IPS DF 6.9 (cell line): ENCODE measurements around the gene GRIN2A.

Experiments used
- DNase-seq: peaks from one replicate; pipeline ENCODE4 v3.0.0-alpha.2; 2013; ENCODE audit warnings: low read depth, low spot score
- H3K27ac ChIP-seq: one replicate; pipeline ENCODE4 v1.5.1; 2013; ENCODE audit warnings: low read length, control low read depth
- H3K27me3 ChIP-seq: 2 replicates; pipeline ENCODE4 v1.6.1; 2013; ENCODE audit warnings: mild to moderate bottlenecking, low read length; ENCODE audit not compliant: control insufficient read depth, insufficient read depth
- H3K36me3 ChIP-seq: 2 replicates; pipeline ENCODE4 v1.6.1; 2013; ENCODE audit warnings: low read length; ENCODE audit not compliant: control insufficient read depth, insufficient read depth
- H3K4me1 ChIP-seq: 2 replicates; pipeline ENCODE4 v1.6.1; 2013; ENCODE audit warnings: low read length; ENCODE audit not compliant: control insufficient read depth, insufficient read depth
- H3K4me3 ChIP-seq: 2 replicates; pipeline ENCODE4 v1.5.1; 2013; ENCODE audit warnings: mild to moderate bottlenecking, low read length
- H3K9me3 ChIP-seq: 2 replicates; pipeline ENCODE4 v1.6.1; 2013; ENCODE audit warnings: low read length, inconsistent platforms; ENCODE audit not compliant: control insufficient read depth, insufficient read depth
- WGBS: extraction: QIAGEN DNeasy Blood & Tissue Kit; methylation state at CpG from one replicate; pipeline ENCODE4 v1.1.7; 2013; ENCODE audit warnings: mixed read lengths, missing lambda C conversion rate; ENCODE audit not compliant: insufficient read length, insufficient coverage; 5-methylcytosine and 5-hydroxymethylcytosine counted together

Gene GRIN2A

GRCh38 chr16:9798952-9799580 is 383.2 kb downstream of the GRIN2A start:
- no peak overlapping the region for H3K4me3 ChIP-seq
- WGBS = no CpG with 5 or more reads among the region's 8 CpGs

GRCh38 chr16:9798474-9798873 is 383.8 kb downstream of the GRIN2A start:
- no peak overlapping the region for H3K4me3 ChIP-seq
- H3K36me3 ChIP-seq = no peaks in the 10 kb centered on the region
- no peaks in the 10 kb centered on the region for H3K4me1 ChIP-seq
- H3K27me3 ChIP-seq = no peaks in the 10 kb centered on the region
- no CpG with 5 or more reads among the region's 1 CpG for WGBS
- H3K9me3 ChIP-seq = no peaks in the 10 kb centered on the region
- no peak for DNase-seq
- no peak overlapping the region for H3K27ac ChIP-seq

More at GRCh38 chr16:9798952-9799580, 383.2 kb downstream of the GRIN2A start:
- DNase-seq = no peak
- H3K36me3 ChIP-seq = no peaks in the 10 kb centered on the region
- no peaks in the 10 kb centered on the region for H3K9me3 ChIP-seq
- H3K27me3 ChIP-seq = no peaks in the 10 kb centered on the region
- no peak overlapping the region for H3K27ac ChIP-seq
- H3K4me1 ChIP-seq = no peaks in the 10 kb centered on the region

- H3K4me3 ChIP-seq = no peak overlapping the region
- DNase-seq = no peak
- H3K9me3 ChIP-seq = no peaks in the 10 kb centered on the region
- WGBS = no CpG with 5 or more reads among the region's 6 CpGs
- H3K36me3 ChIP-seq = no peaks in the 10 kb centered on the region
- no peaks in the 10 kb centered on the region for H3K27me3 ChIP-seq
- H3K27ac ChIP-seq = no peak overlapping the region
- no peaks in the 10 kb centered on the region for H3K4me1 ChIP-seq
Observed at GRCh38 chr16:9797306-9797705, 384.9 kb downstream of the GRIN2A start.

- H3K27me3 ChIP-seq = no peaks in the 10 kb centered on the region
- no peaks in the 10 kb centered on the region for H3K9me3 ChIP-seq
- WGBS = 100% methylated on average over 3 of the region's 6 CpGs
- H3K27ac ChIP-seq = no peak overlapping the region
- no peaks in the 10 kb centered on the region for H3K36me3 ChIP-seq
- DNase-seq = no peak
- no peak overlapping the region for H3K4me3 ChIP-seq
- no peaks in the 10 kb centered on the region for H3K4me1 ChIP-seq
Observed at GRCh38 chr16:9793623-9794022, 388.6 kb downstream of the GRIN2A start.

- WGBS = no CpG with 5 or more reads among the region's 4 CpGs
- H3K4me3 ChIP-seq = no peak overlapping the region
- no peaks in the 10 kb centered on the region for H3K36me3 ChIP-seq
- H3K27me3 ChIP-seq = no peaks in the 10 kb centered on the region
- no peaks in the 10 kb centered on the region for H3K9me3 ChIP-seq
- no peak overlapping the region for H3K27ac ChIP-seq
- DNase-seq = no peak
- no peaks in the 10 kb centered on the region for H3K4me1 ChIP-seq
Observed at GRCh38 chr16:9791556-9791955, 390.7 kb downstream of the GRIN2A start.

GRCh38 chr16:9790199-9790598 is 392.0 kb downstream of the GRIN2A start:
- Histone ChIP-seq H3K27me3 (no peaks in the 10 kb centered on the region), H3K27ac (no peak overlapping the region), H3K4me3 (no peak overlapping the region), H3K4me1 (no peaks in the 10 kb centered on the region), H3K9me3 (no peaks in the 10 kb centered on the region), H3K36me3 (no peaks in the 10 kb centered on the region)
- DNase-seq = no peak
- WGBS = no CpG with 5 or more reads among the region's 2 CpGs

- no CpG with 5 or more reads among the region's 5 CpGs for WGBS
Observed at GRCh38 chr16:9787717-9788116, 394.5 kb downstream of the GRIN2A start.

GRCh38 chr16:9780831-9781230 is 401.4 kb downstream of the GRIN2A start:
- H3K4me3 ChIP-seq = no peak overlapping the region

More at GRCh38 chr16:9787717-9788116, 394.5 kb downstream of the GRIN2A start:
- no peaks in the 10 kb centered on the region for H3K9me3 ChIP-seq
- no peak overlapping the region for H3K4me3 ChIP-seq
- no peak overlapping the region for H3K27ac ChIP-seq
- no peak for DNase-seq
- no peaks in the 10 kb centered on the region for H3K36me3 ChIP-seq
- no peaks in the 10 kb centered on the region for H3K4me1 ChIP-seq
- H3K27me3 ChIP-seq = no peaks in the 10 kb centered on the region

GRCh38 chr16:9778849-9779248 is 403.4 kb downstream of the GRIN2A start:
- no peaks in the 10 kb centered on the region for H3K9me3 ChIP-seq
- peak; percentile 9 for DNase-seq
- no peak overlapping the region for H3K4me3 ChIP-seq
- no peaks in the 10 kb centered on the region for H3K4me1 ChIP-seq
- H3K27me3 ChIP-seq = no peaks in the 10 kb centered on the region
- no peak overlapping the region for H3K27ac ChIP-seq
- H3K36me3 ChIP-seq = no peaks in the 10 kb centered on the region
- WGBS = no CpG with 5 or more reads among the region's 5 CpGs

More at GRCh38 chr16:9780831-9781230, 401.4 kb downstream of the GRIN2A start:
- no peaks in the 10 kb centered on the region for H3K36me3 ChIP-seq
- WGBS = no CpG with 5 or more reads among the region's 4 CpGs
- H3K4me1 ChIP-seq = no peaks in the 10 kb centered on the region
- H3K27ac ChIP-seq = no peak overlapping the region
- H3K9me3 ChIP-seq = no peaks in the 10 kb centered on the region
- H3K27me3 ChIP-seq = no peaks in the 10 kb centered on the region
- no peak for DNase-seq

- Histone ChIP-seq H3K36me3 (no peaks in the 10 kb centered on the region), H3K27ac (no peak overlapping the region), H3K4me3 (no peak overlapping the region), H3K9me3 (no peaks in the 10 kb centered on the region), H3K27me3 (no peaks in the 10 kb centered on the region), H3K4me1 (no peaks in the 10 kb centered on the region)
- WGBS = no CpG with 5 or more reads among the region's 5 CpGs
- DNase-seq = no peak
Observed at GRCh38 chr16:9775998-9776397, 406.2 kb downstream of the GRIN2A start.

- no peaks in the 10 kb centered on the region for H3K4me1 ChIP-seq
- no peak for DNase-seq
- no peaks in the 10 kb centered on the region for H3K36me3 ChIP-seq
- H3K27me3 ChIP-seq = no peaks in the 10 kb centered on the region
- H3K4me3 ChIP-seq = no peak overlapping the region
- no CpG with 5 or more reads among the region's 4 CpGs for WGBS
- H3K9me3 ChIP-seq = no peaks in the 10 kb centered on the region
- no peak overlapping the region for H3K27ac ChIP-seq
Observed at GRCh38 chr16:9773289-9773688, 408.9 kb downstream of the GRIN2A start.
